Neuronal stem cell (in vitro differentiated cells): ENCODE results near the gene CGB7.

Source experiments
- DNase-seq: peaks from one replicate; pipeline ENCODE4 v3.0.0-alpha.2; 2013; ENCODE audit warnings: low spot score
- H2AFZ ChIP-seq: one replicate; pipeline ENCODE4 v1.6.1; 2013; ENCODE audit warnings: mild to moderate bottlenecking, low read length, inconsistent platforms
- H2AK5ac ChIP-seq: 2 replicates; pipeline ENCODE4 v1.6.1; 2013; ENCODE audit warnings: low read depth, mild to moderate bottlenecking, inconsistent platforms, low read length, moderate library complexity, mixed read lengths
- H2BK120ac ChIP-seq: 2 replicates; pipeline ENCODE4 v1.6.1; 2013; ENCODE audit warnings: low read depth, mild to moderate bottlenecking, inconsistent platforms, low read length, moderate library complexity, mixed read lengths
- H2BK12ac ChIP-seq: one replicate; pipeline ENCODE4 v1.6.1; 2013; ENCODE audit warnings: low read length, inconsistent platforms
- H2BK15ac ChIP-seq: 2 replicates; pipeline ENCODE4 v1.6.1; 2013; ENCODE audit warnings: mild to moderate bottlenecking, low read length, inconsistent platforms, mixed read lengths
- H2BK5ac ChIP-seq: one replicate; pipeline ENCODE4 v1.6.1; 2013; ENCODE audit warnings: inconsistent platforms, mild to moderate bottlenecking, low read length, moderate library complexity
- H3K14ac ChIP-seq: one replicate; pipeline ENCODE4 v1.6.1; 2013; ENCODE audit warnings: low read length, inconsistent platforms
- H3K18ac ChIP-seq: 2 replicates; pipeline ENCODE4 v1.6.1; 2013; ENCODE audit warnings: low read length, inconsistent platforms
- H3K23ac ChIP-seq: 2 replicates; pipeline ENCODE4 v1.6.1; 2013; ENCODE audit warnings: low read depth, mild to moderate bottlenecking, mixed read lengths, low read length, inconsistent platforms; ENCODE audit not compliant: poor library complexity
- H3K27ac ChIP-seq: replicated peaks from 3 replicates; pipeline ENCODE4 v1.5.1; 2013; ENCODE audit warnings: low read length, inconsistent platforms
- H3K27me3 ChIP-seq, 3 experiments: 2 replicates each; pipeline ENCODE4 v1.6.1; 2013; ENCODE audit warnings: low read length in 3 of 3, mild to moderate bottlenecking in 2 of 3, inconsistent platforms in 1 of 3, low read depth in 1 of 3, mixed read lengths in 1 of 3, moderate library complexity in 1 of 3; ENCODE audit not compliant: control insufficient read depth in 3 of 3, insufficient read depth in 3 of 3
- H3K36me3 ChIP-seq, 2 donors: replicated peaks in 1 of 2; 2 replicates each; pipeline ENCODE4 v1.6.1; 2013; ENCODE audit warnings: low read length in 2 of 2; ENCODE audit not compliant: control insufficient read depth in 2 of 2, insufficient read depth in 2 of 2
- H3K4ac ChIP-seq: 2 replicates; pipeline ENCODE4 v1.6.1; 2013; ENCODE audit warnings: inconsistent platforms, mild to moderate bottlenecking, low read length, moderate library complexity
- H3K4me1 ChIP-seq, 2 donors: 1 replicate in 1 of 2; 2 replicates in 1 of 2; pipeline ENCODE4 v1.6.1; 2013; ENCODE audit warnings: low read length in 2 of 2, low read depth in 1 of 2; ENCODE audit not compliant: control insufficient read depth in 2 of 2, insufficient read depth in 1 of 2
- H3K4me2 ChIP-seq: one replicate; pipeline ENCODE4 v1.6.1; 2013; ENCODE audit warnings: mild to moderate bottlenecking, low read length, inconsistent platforms; ENCODE audit not compliant: insufficient read depth, poor library complexity, severe bottlenecking
- H3K4me3 ChIP-seq, 2 donors: 2 replicates each; pipeline ENCODE4 v1.5.1; 2013; ENCODE audit warnings: low read length in 2 of 2, mild to moderate bottlenecking in 2 of 2, inconsistent platforms in 1 of 2, moderate library complexity in 1 of 2
- H3K79me1 ChIP-seq: one replicate; pipeline ENCODE4 v1.6.1; 2013; ENCODE audit warnings: low read depth, mild to moderate bottlenecking, inconsistent platforms, low read length, moderate library complexity
- H3K9ac ChIP-seq: one replicate; pipeline ENCODE4 v1.6.1; 2013; ENCODE audit warnings: mild to moderate bottlenecking, low read depth, low read length, inconsistent platforms; ENCODE audit not compliant: poor library complexity
- H3K9me3 ChIP-seq, 2 donors: replicated peaks in 1 of 2; 2 replicates each; pipeline versions ENCODE3 to v1.6.1; 2013; ENCODE audit warnings: low read length in 2 of 2, mild to moderate bottlenecking in 2 of 2, inconsistent platforms in 1 of 2, low read depth in 1 of 2, mixed read lengths in 1 of 2, moderate library complexity in 1 of 2; ENCODE audit not compliant: control insufficient read depth in 2 of 2, insufficient read depth in 1 of 2
- H4K8ac ChIP-seq: one replicate; pipeline ENCODE4 v1.6.1; 2013; ENCODE audit warnings: low read depth, mild to moderate bottlenecking, inconsistent platforms, low read length, moderate library complexity
- H4K91ac ChIP-seq: one replicate; pipeline ENCODE4 v1.6.1; 2013; ENCODE audit warnings: low read length, low read depth, mild to moderate bottlenecking, inconsistent platforms; ENCODE audit not compliant: poor library complexity
- WGBS, 2 donors: extraction: QIAGEN DNeasy Blood & Tissue Kit; methylation state at CpG; one replicate each; pipeline ENCODE4 v1.1.7; 2013; ENCODE audit warnings: missing lambda C conversion rate in 2 of 2, mixed read lengths in 1 of 2; ENCODE audit not compliant: insufficient read length in 2 of 2, insufficient replicate concordance in 1 of 2; ENCODE audit errors: extremely low coverage in 2 of 2; 5-methylcytosine and 5-hydroxymethylcytosine counted together

Gene CGB7

GRCh38 chr19:49014123-49014869, 43.3 kb downstream of the CGB7 start:
- peak overlapping the region; percentile 21 for H3K9ac ChIP-seq
- no peak overlapping the region for H2AFZ ChIP-seq
- no peak overlapping the region for H2AK5ac ChIP-seq
- no peak overlapping the region for H3K4me3 ChIP-seq
- H3K27ac ChIP-seq: no peak overlapping the region
- H3K27me3 ChIP-seq: peaks cover 0 to 17% (median 0%) of the 10 kb centered on the region in 3 experiments
- peak overlapping the region; percentile 55 for H3K23ac ChIP-seq
- H4K91ac ChIP-seq: no peak overlapping the region
- H2BK15ac ChIP-seq: no peak overlapping the region
- no CpG with 5 or more reads among the region's 32 CpGs for WGBS, 2 donors
- H2BK12ac ChIP-seq: no peak overlapping the region
- H3K9me3 ChIP-seq: no peaks in the 10 kb centered on the region
- no peak overlapping the region for H3K4ac ChIP-seq
- DNase-seq: no peak
- H3K14ac ChIP-seq: no peak overlapping the region
- no peak overlapping the region for H4K8ac ChIP-seq
- H3K18ac ChIP-seq: no peak overlapping the region
- peaks cover 35 to 73% of the 10 kb centered on the region in 2 donors for H3K36me3 ChIP-seq
- peaks cover 2% of the 10 kb centered on the region for H3K79me1 ChIP-seq
- no peak overlapping the region for H2BK5ac ChIP-seq
- no peak overlapping the region for H2BK120ac ChIP-seq
- H3K4me1 ChIP-seq: peaks cover 0 to 2% of the 10 kb centered on the region in 2 donors
- H3K4me2 ChIP-seq: no peak overlapping the region

DNA sequence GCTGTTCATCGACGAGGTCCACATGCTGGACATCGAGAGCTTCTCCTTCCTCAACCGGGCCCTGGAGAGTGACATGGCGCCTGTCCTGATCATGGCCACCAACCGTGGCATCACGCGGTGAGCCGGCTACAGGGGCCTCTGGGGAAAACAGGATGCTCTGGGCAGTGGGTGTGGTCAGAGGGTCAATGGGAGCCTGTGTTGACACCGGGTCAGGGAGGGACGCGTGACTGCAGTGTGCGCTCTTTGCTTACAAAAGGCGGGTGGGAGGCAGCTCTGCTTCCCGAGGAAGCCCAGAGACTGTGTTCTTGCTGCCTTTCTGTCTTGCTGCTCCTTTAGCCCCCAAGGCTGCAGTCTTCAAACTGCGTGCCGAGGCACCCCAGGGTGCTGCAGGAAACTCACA, 46.4 kb downstream of the CGB7 start:
- Histone ChIP-seq H3K4me1 (no peaks in the 10 kb centered on the region), H3K4me2 (no peak overlapping the region), H2BK5ac (no peak overlapping the region), H3K18ac (no peak overlapping the region), H2BK15ac (no peak overlapping the region), H3K23ac (no peak overlapping the region), H4K91ac (no peak overlapping the region), H3K36me3 (peaks cover 49 to 85% of the 10 kb centered on the region in 2 donors), H2BK120ac (no peak overlapping the region), H2BK12ac (no peak overlapping the region), H4K8ac (no peak overlapping the region), H2AK5ac (no peak overlapping the region), H3K14ac (no peak overlapping the region), H2AFZ (no peak overlapping the region), H3K79me1 (peaks cover 5% of the 10 kb centered on the region), H3K9ac (no peak overlapping the region), H3K4ac (no peak overlapping the region), H3K4me3 (no peak overlapping the region), H3K27ac (no peak overlapping the region), H3K9me3 (no peaks in the 10 kb centered on the region), H3K27me3 (no peaks in the 10 kb centered on the region)
- WGBS, 2 donors: no CpG with 5 or more reads among the region's 17 CpGs
- no peak for DNase-seq

- Histone ChIP-seq H2AFZ (no peak overlapping the region), H2AK5ac (no peak overlapping the region), H2BK12ac (no peak overlapping the region), H3K9me3 (no peaks in the 10 kb centered on the region), H3K27me3 (peaks cover 0 to 2% (median 0%) of the 10 kb centered on the region in 3 experiments), H3K4me2 (no peak overlapping the region), H3K4me3 (no peak overlapping the region), H3K79me1 (peaks cover 5% of the 10 kb centered on the region), H4K8ac (no peak overlapping the region), H3K14ac (no peak overlapping the region), H3K4me1 (no peaks in the 10 kb centered on the region), H4K91ac (no peak overlapping the region), H3K36me3 (peaks cover 49 to 84% of the 10 kb centered on the region in 2 donors), H2BK15ac (no peak overlapping the region), H3K9ac (no peak overlapping the region), H3K18ac (no peak overlapping the region), H3K4ac (no peak overlapping the region), H3K23ac (no peak overlapping the region), H3K27ac (no peak overlapping the region), H2BK5ac (no peak overlapping the region), H2BK120ac (no peak overlapping the region)
- WGBS, 2 donors: no CpG with 5 or more reads among the region's 18 CpGs
- DNase-seq: no peak
These were observed 47.1 kb downstream of the CGB7 start for GRCh38 chr19:49010453-49010852.

DNA sequence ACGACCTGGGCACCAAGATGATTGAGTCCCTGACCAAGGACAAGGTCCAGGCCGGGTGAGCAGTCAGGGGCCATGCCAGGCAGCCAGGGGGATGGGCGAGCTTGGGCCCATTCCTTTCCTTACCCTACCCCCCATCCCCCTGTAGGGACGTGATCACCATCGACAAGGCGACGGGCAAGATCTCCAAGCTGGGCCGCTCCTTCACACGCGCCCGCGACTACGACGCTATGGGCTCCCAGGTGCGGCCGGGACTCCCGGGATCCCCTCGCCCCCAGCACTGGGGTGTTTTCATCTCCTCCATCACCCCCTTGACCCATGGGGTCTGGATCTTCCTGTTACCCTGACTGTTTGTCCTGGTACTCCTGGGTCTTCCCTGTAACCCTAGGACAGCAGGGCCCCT, 47.7 kb downstream of the CGB7 start:
- DNase-seq: no peak
- whole genome bisulfite sequencing, 2 donors: no CpG with 5 or more reads among the region's 18 CpGs
- Histone ChIP-seq H3K27me3 (peaks cover 0 to 2% (median 0%) of the 10 kb centered on the region in 3 experiments), H3K4me1 (no peaks in the 10 kb centered on the region), H3K9me3 (no peaks in the 10 kb centered on the region), H2AK5ac (no peak overlapping the region), H3K4ac (no peak overlapping the region), H3K9ac (no peak overlapping the region), H2AFZ (no peak overlapping the region), H3K14ac (no peak overlapping the region), H3K36me3 (peaks cover 48 to 84% of the 10 kb centered on the region in 2 donors), H2BK5ac (no peak overlapping the region), H3K4me3 (no peak overlapping the region), H3K23ac (no peak overlapping the region), H2BK120ac (no peak overlapping the region), H3K27ac (no peak overlapping the region), H4K91ac (no peak overlapping the region), H4K8ac (no peak overlapping the region), H3K79me1 (peaks cover 5% of the 10 kb centered on the region), H2BK12ac (no peak overlapping the region), H3K18ac (no peak overlapping the region), H3K4me2 (no peak overlapping the region), H2BK15ac (no peak overlapping the region)
